IPS-15b (cell line): ENCODE data around the gene DDI2.
"Not testable (repeated sequence)": the region's sequence is repeated elsewhere in the genome, so short reads cannot be mapped to it uniquely, and the experiment has no call there.

ENCODE experiments used
- H3K27me3 ChIP-seq: one replicate; pipeline ENCODE4 v1.6.1; 2013; ENCODE audit warnings: low read length; ENCODE audit not compliant: control insufficient read depth, insufficient read depth
- H3K36me3 ChIP-seq: one replicate; pipeline ENCODE4 v1.6.1; 2013; ENCODE audit warnings: low read length; ENCODE audit not compliant: control insufficient read depth, insufficient read depth
- H3K4me1 ChIP-seq: one replicate; pipeline ENCODE4 v1.6.1; 2013; ENCODE audit warnings: mild to moderate bottlenecking, low read length; ENCODE audit not compliant: control insufficient read depth, insufficient read depth
- H3K4me3 ChIP-seq: one replicate; pipeline ENCODE4 v1.5.1; 2013; ENCODE audit warnings: low read depth, low read length
- H3K9ac ChIP-seq: one replicate; pipeline ENCODE4 v1.6.1; 2013; ENCODE audit warnings: low read depth, mild to moderate bottlenecking, low read length
- H3K9me3 ChIP-seq: one replicate; pipeline ENCODE4 v1.6.1; 2013; ENCODE audit warnings: mild to moderate bottlenecking, low read length; ENCODE audit not compliant: control insufficient read depth, insufficient read depth

The DDI2 gene

GRCh38 chr1:15685820-15686219 lies 68.6 kb downstream of the DDI2 start:
- no peak overlapping the region for H3K9ac ChIP-seq
- no peaks in the 10 kb centered on the region for H3K27me3 ChIP-seq
- H3K9me3 ChIP-seq = no peaks in the 10 kb centered on the region
- H3K4me1 ChIP-seq = no peaks in the 10 kb centered on the region
- no peak overlapping the region for H3K4me3 ChIP-seq
- H3K36me3 ChIP-seq = no peaks in the 10 kb centered on the region

GRCh38 chr1:15687446-15687845 lies 70.2 kb downstream of the DDI2 start:
- Histone ChIP-seq H3K4me1 (peaks cover 2% of the 10 kb centered on the region), H3K9me3 (no peaks in the 10 kb centered on the region), H3K4me3 (no peak overlapping the region), H3K36me3 (no peaks in the 10 kb centered on the region), H3K27me3 (no peaks in the 10 kb centered on the region), H3K9ac (no peak overlapping the region)

DNA sequence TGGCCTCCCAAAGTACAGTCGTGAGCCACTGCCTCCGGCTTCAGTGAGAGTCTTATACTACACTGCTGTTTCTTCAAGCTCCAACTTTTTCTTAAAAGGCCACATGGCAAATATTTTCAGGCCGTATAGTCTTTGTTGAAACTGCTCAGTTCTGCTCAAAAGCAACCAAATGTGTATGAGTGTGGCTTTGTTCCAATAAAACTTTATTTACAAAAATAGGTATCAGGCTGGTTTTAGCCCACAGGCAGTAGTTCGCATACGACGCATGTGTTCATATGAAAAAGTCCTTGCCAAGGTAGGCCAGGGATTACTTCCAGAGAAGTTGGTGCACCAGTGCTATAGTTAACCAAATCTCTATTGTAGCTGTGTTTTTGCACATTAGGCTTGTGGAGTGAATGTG lies 73.1 kb downstream of the DDI2 start:
- Histone ChIP-seq H3K27me3 (no peaks in the 10 kb centered on the region), H3K9me3 (no peaks in the 10 kb centered on the region), H3K36me3 (no peaks in the 10 kb centered on the region), H3K4me3 (no peak overlapping the region), H3K4me1 (peaks cover 2% of the 10 kb centered on the region), H3K9ac (no peak overlapping the region)

- H3K36me3 ChIP-seq = peaks cover under 1% of the 10 kb centered on the region
- no peaks in the 10 kb centered on the region for H3K27me3 ChIP-seq
- H3K4me3 ChIP-seq = no peak overlapping the region
- peaks cover 2% of the 10 kb centered on the region for H3K4me1 ChIP-seq
- H3K9ac ChIP-seq = no peak overlapping the region
- H3K9me3 ChIP-seq = no peaks in the 10 kb centered on the region
These were observed 74.3 kb downstream of the DDI2 start for GRCh38 chr1:15691434-15692032.

DNA sequence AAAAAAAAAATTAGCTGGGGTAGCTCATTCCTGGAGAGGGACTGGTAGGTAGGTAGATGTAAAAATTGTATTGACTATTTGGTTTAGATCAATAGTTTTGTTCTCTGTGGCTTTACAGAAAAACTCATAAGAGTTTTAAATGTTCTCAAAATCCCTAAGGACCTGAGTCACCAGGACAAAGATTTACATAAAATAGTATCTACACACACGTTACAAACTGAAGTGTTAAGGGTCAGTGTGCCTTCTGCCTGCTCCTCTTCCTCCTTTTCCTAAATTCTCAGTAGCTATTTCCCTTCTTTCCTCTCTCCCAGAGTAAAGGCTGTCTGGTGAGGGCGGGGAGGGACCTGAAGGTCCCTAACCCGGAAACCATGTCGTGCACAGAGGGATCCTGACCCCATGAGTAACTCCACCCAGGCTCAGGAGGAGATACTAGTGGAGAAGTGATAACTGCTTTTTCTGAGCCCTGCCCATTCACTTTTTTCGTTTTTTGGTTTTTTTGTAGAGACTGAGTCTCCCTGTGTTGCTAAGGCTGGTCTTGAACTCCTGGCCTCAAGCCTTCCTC lies 74.9 kb downstream of the DDI2 start:
- no peaks in the 10 kb centered on the region for H3K9me3 ChIP-seq
- H3K36me3 ChIP-seq = peaks cover 2% of the 10 kb centered on the region
- no peak overlapping the region for H3K9ac ChIP-seq
- no peak overlapping the region for H3K4me3 ChIP-seq
- peaks cover 2% of the 10 kb centered on the region for H3K4me1 ChIP-seq
- H3K27me3 ChIP-seq = no peaks in the 10 kb centered on the region

DNA sequence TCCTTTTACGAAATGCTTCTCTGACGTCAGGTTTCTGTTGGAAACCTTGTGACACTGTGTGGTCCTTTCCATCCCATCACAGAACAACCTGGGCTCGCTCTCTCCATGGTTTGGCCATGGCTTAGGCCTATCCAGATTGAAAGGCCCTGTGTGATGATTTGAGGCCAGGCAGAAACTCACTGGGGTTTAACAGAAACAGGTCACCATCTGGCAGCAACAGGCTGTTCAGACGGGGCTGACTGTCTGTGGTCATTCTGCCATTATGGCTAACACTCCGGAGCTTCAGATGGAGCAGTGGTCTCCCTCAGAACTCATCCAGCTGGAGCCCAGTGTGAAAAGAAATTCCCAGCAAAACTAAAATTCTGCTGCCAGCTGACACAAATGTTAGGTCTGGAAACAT lies 76.1 kb downstream of the DDI2 start:
- no peak overlapping the region for H3K4me3 ChIP-seq
- H3K4me1 ChIP-seq = peaks cover 2% of the 10 kb centered on the region
- peaks cover 2% of the 10 kb centered on the region for H3K36me3 ChIP-seq
- no peak overlapping the region for H3K9ac ChIP-seq
- H3K9me3 ChIP-seq = no peaks in the 10 kb centered on the region
- H3K27me3 ChIP-seq = no peaks in the 10 kb centered on the region

DNA sequence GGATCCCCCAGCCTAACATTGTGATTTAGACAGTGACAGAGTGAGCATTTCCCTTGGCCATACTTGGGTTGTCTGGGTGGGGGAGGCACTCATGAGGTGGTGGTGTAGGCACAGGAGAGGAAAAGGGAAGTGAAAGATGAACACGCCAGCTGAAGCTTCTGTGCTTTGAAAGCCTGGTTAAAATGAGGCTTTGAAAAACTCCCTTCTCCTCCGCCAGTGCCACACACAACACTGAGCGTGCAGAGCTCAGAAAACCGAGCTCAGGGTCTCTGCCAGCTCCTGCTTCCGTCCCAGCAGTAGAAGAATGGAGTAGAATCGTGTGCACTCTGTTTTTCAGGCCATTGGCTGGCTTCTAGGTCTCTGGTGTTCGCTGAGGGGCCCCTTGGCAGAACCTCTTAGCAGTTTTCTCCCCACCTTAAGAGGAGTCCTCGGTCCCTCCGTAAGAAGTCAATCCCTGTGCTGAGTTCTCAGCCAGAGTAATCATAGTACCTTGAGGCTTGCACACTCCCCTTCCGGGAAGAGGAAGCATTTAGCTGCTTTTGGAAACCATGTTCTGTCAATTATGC lies 79.8 kb downstream of the DDI2 start:
- no peak overlapping the region for H3K9ac ChIP-seq
- H3K36me3 ChIP-seq = peaks cover 2% of the 10 kb centered on the region
- no peaks in the 10 kb centered on the region for H3K27me3 ChIP-seq
- H3K9me3 ChIP-seq = no peaks in the 10 kb centered on the region
- H3K4me1 ChIP-seq = peaks cover 2% of the 10 kb centered on the region
- H3K4me3 ChIP-seq = no peak overlapping the region

- Histone ChIP-seq H3K4me3 (no peak overlapping the region), H3K9me3 (no peaks in the 10 kb centered on the region), H3K9ac (no peak overlapping the region), H3K4me1 (no peaks in the 10 kb centered on the region), H3K27me3 (no peaks in the 10 kb centered on the region), H3K36me3 (peaks cover 2% of the 10 kb centered on the region)
These were observed 80.9 kb downstream of the DDI2 start for GRCh38 chr1:15698201-15698600.

GRCh38 chr1:15699321-15699720 lies 82.1 kb downstream of the DDI2 start:
- not testable (repeated sequence) for H3K9me3 ChIP-seq, H3K4me1 ChIP-seq, H3K36me3 ChIP-seq

GRCh38 chr1:15700508-15700907 lies 83.2 kb downstream of the DDI2 start:
- no peaks in the 10 kb centered on the region for H3K4me1 ChIP-seq
- H3K9me3 ChIP-seq = no peaks in the 10 kb centered on the region
- no peak overlapping the region for H3K4me3 ChIP-seq
- peaks cover 2% of the 10 kb centered on the region for H3K36me3 ChIP-seq
- H3K27me3 ChIP-seq = no peaks in the 10 kb centered on the region
- H3K9ac ChIP-seq = no peak overlapping the region

More at GRCh38 chr1:15699321-15699720, 82.1 kb downstream of the DDI2 start:
- not testable (repeated sequence) for H3K9ac ChIP-seq, H3K27me3 ChIP-seq, H3K4me3 ChIP-seq

GRCh38 chr1:15701784-15702183 lies 84.5 kb downstream of the DDI2 start:
- H3K27me3 ChIP-seq = no peaks in the 10 kb centered on the region
- no peaks in the 10 kb centered on the region for H3K9me3 ChIP-seq
- no peak overlapping the region for H3K9ac ChIP-seq
- H3K4me3 ChIP-seq = no peak overlapping the region
- no peaks in the 10 kb centered on the region for H3K36me3 ChIP-seq
- H3K4me1 ChIP-seq = no peaks in the 10 kb centered on the region

- Histone ChIP-seq H3K36me3 (no peaks in the 10 kb centered on the region), H3K9me3 (no peaks in the 10 kb centered on the region), H3K4me1 (no peaks in the 10 kb centered on the region), H3K4me3 (no peak overlapping the region), H3K27me3 (no peaks in the 10 kb centered on the region), H3K9ac (no peak overlapping the region)
These were observed 85.7 kb downstream of the DDI2 start for GRCh38 chr1:15702722-15703550.
